Tibial artery (tissue), 4 donors: Measurements from ENCODE around the gene PREB.
"Not testable (repeated sequence)": the region's sequence is repeated elsewhere in the genome, so short reads cannot be mapped to it uniquely, and the experiment has no call there.

Source experiments
- DNase-seq, 2 donors: peaks; one replicate each; pipeline ENCODE4 v3.0.0-alpha.2; 2019
- H3K27ac ChIP-seq, 2 donors: fragments of 200-600 bp; sonication (generic) in 1 of 2; 1 replicate in 1 of 2; 2 replicates in 1 of 2; pipeline ENCODE4 v1.5.1; 2018 to 2019; ENCODE audit warnings: mild to moderate bottlenecking in 1 of 2
- H3K27me3 ChIP-seq, 2 donors: fragments of 200-600 bp; sonication (generic) in 1 of 2; one replicate each; pipeline versions ENCODE4 v1.5.1 to v1.6.0; 2016 to 2019
- H3K36me3 ChIP-seq, 3 donors: fragments of 200-600 bp; sonication (generic) in 2 of 3; one replicate each; pipeline ENCODE4 v1.5.1; 2016 to 2019; ENCODE audit warnings: mild to moderate bottlenecking in 2 of 3
- H3K4me1 ChIP-seq, 4 donors: fragments of 200-600 bp; sonication (generic) in 2 of 4; 1 replicate in 3 of 4; 2 replicates in 1 of 4; pipeline ENCODE4 v1.5.1; 2016 to 2019
- H3K4me3 ChIP-seq, 2 donors: fragments of 200-600 bp; sonication (generic) in 1 of 2; 1 replicate in 1 of 2; 2 replicates in 1 of 2; pipeline ENCODE4 v1.5.1; 2018 to 2019; ENCODE audit warnings: mild to moderate bottlenecking in 2 of 2
- H3K9me3 ChIP-seq, 3 donors: fragments of 200-600 bp; sonication (generic) in 1 of 3; one replicate each; pipeline ENCODE4 v1.5.1; 2016 to 2019
- intact Hi-C: fragments of 100-400 bp; cut with DNase I; formaldehyde crosslinking; loops from one replicate; pipeline ENCODE4 v1.15.0; 2023; ENCODE audit warnings: low total_unique reads
- TF ChIP-seq, protein P1 (sequence below), 2 experiments: fragments of 200-600 bp in 1 of 2; fragments of 450-650 bp in 1 of 2; IDR thresholded peaks; one replicate each; pipeline ENCODE4 v1.5.1; 2017 to 2019; ENCODE audit warnings: antibody characterized with exemption in 2 of 2, mild to moderate bottlenecking in 1 of 2, moderate library complexity in 1 of 2

Gene PREB

DNA sequence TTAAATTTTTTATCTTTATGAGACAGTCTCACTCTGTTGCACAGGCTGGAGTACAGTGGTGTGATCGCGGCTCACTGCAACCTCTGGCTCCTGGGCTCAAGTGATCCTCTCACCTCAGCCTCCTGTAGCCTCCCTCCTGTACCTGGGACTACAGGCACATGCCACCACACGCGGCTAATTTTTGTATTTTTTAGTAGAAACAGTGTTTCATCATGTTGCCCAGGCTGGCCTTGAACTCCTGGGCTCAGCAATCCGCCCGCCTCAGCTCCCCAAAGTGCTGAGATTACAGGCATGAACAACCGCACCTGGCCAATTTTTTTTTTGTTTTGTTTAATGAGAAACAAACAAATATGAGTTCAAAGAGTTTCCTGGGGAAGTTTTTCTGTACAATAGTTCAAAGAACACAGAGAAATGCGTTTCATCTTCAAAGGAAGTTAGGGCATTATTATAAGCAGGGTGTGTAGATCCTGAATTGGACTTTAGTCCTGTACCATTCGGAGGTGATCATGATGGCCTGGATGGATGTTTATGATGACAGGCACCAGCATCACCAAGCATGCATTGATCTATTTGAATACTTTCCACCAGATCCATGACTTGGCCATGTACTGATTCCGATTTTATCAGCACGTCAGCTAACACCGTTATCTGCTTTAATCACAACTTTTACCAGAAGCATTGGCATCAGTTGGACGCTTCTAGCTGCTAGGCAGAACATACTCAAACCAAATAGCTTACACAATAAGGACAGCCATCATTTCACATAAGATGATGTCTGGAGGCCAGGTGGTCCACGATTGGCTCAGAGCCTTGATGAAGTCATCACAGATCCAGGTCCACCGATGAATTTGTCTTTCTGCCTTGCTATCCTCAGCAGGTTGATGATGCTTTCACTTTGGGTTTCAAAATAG is 43.3 kb upstream of the PREB start:
- intact Hi-C loops, result no loop called here
- no peak for DNase-seq

DNA sequence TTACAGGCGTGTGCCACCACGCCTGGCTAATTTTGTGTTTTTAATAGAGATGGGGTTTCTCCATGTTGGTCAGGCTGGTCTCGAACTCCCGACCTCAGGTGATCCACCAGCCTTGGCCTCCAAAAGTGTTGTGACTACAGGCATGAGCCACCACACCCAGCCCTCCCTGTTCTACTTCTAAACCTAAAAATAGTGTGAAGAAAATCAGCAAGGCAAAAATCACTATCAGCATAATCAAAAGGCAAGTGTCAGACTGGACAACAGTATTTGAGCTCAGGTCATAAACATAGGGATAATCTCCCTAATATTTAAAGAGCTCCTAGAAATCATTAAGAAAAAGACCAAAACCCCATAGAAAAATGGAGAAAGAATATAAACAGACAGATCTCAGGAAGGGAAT is 41.3 kb upstream of the PREB start:
- H3K27me3 ChIP-seq, result peaks cover 0 to 17% of the 10 kb centered on the region in 2 donors

More for the DNA sequence above, 43.3 kb upstream of the PREB start:
- H3K4me3 ChIP-seq, result no peak overlapping the region
- no peaks in the 10 kb centered on the region for H3K36me3 ChIP-seq
- peaks cover 0 to 12% (median 0%) of the 10 kb centered on the region in 4 donors for H3K4me1 ChIP-seq
- H3K9me3 ChIP-seq, result no peaks in the 10 kb centered on the region
- no peak overlapping the region for H3K27ac ChIP-seq
- H3K27me3 ChIP-seq, result peaks cover 0 to 17% of the 10 kb centered on the region in 2 donors
- TF ChIP-seq, protein P1, sequence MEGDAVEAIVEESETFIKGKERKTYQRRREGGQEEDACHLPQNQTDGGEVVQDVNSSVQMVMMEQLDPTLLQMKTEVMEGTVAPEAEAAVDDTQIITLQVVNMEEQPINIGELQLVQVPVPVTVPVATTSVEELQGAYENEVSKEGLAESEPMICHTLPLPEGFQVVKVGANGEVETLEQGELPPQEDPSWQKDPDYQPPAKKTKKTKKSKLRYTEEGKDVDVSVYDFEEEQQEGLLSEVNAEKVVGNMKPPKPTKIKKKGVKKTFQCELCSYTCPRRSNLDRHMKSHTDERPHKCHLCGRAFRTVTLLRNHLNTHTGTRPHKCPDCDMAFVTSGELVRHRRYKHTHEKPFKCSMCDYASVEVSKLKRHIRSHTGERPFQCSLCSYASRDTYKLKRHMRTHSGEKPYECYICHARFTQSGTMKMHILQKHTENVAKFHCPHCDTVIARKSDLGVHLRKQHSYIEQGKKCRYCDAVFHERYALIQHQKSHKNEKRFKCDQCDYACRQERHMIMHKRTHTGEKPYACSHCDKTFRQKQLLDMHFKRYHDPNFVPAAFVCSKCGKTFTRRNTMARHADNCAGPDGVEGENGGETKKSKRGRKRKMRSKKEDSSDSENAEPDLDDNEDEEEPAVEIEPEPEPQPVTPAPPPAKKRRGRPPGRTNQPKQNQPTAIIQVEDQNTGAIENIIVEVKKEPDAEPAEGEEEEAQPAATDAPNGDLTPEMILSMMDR (IDR thresholded peaks at IDR 0.05), result no peak

DNA sequence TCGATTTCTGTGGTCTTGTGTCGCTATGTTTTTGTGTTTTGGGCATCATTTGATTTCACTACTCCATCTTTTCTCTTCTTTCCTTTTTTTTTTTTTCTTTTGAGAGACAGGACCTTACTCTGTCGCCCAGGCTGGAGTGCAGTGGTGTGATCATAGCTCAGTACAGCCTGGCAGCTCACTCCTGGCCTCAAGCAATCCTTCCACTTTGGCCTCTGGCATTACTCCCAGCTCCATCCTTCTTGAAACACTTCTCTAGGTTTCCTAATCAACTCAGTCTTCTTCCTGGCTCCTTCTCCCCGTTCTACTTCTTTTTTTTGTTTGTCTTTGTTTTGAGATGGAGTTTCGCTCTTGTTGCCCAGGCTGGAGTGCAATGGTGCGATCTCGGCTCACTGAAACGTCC is 40.9 kb upstream of the PREB start:
- H3K27me3 ChIP-seq, result peaks cover 0 to 17% of the 10 kb centered on the region in 2 donors
- intact Hi-C loops, result no loop called here
- DNase-seq, result peak; percentile 67 to 74
- peaks cover 0 to 9% (median 0%) of the 10 kb centered on the region in 4 donors for H3K4me1 ChIP-seq
- H3K9me3 ChIP-seq, result no peaks in the 10 kb centered on the region
- no peak overlapping the region for H3K27ac ChIP-seq
- no peak overlapping the region for H3K4me3 ChIP-seq
- TF ChIP-seq, protein P1 (IDR thresholded peaks at IDR 0.05), result no peak
- no peaks in the 10 kb centered on the region for H3K36me3 ChIP-seq

More for the DNA sequence above, 41.3 kb upstream of the PREB start:
- H3K27ac ChIP-seq, H3K36me3 ChIP-seq, H3K4me3 ChIP-seq, H3K4me1 ChIP-seq, DNase-seq, intact Hi-C loops, H3K9me3 ChIP-seq: not testable (repeated sequence)

DNA sequence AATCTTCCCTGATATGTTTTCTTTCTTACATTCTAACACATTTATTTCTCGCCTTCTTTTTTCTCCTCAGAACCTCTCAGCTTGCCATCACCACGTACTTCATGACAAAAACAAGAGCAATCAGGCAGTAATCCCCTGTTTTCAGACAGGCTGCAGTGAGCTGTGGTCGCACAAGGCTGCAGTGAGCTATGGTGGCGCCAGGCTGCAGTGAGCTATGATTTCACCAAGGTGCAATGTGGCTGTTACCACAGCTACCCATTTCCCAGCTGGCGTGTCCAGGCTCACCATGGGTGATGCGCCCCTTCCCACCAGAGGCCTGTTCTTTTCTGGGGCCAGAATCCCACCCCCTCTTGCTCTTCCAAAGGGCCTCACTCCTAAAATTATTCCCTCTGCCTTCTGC is 40.2 kb upstream of the PREB start:
- TF ChIP-seq, protein P1 (IDR thresholded peaks at IDR 0.05), result no peak
- H3K36me3 ChIP-seq, result no peaks in the 10 kb centered on the region
- H3K4me1 ChIP-seq, result peaks cover 0 to 7% (median 2%) of the 10 kb centered on the region in 4 donors
- H3K4me3 ChIP-seq, result no peak overlapping the region
- DNase-seq, result no peak
- H3K27ac ChIP-seq, result no peak overlapping the region
- intact Hi-C loops, result no loop called here
- peaks cover 0 to 17% of the 10 kb centered on the region in 2 donors for H3K27me3 ChIP-seq
- H3K9me3 ChIP-seq, result no peaks in the 10 kb centered on the region

DNA sequence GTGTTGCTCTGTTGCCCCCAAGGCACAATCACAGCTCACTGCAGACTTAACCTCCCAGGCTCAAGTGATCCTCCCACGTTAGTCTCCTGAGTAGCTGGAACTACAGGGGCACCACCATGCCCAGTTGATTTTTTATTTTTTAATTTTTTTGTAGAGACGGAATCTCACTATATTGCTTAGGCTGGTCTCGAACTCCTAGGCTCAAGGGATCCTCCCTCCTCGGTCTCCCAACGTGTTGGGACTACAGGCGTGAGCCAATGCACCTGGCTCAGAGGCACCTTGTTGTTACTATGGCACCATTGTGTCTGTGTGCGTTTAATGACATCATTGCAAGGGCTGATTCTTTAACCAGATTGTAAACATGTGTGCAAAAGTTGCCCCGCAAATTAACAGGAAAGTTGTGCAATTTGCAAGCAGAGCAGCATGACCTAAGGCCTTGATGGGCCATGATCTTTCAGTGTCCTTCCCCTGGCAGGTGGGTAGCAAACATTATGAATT is 37.0 kb upstream of the PREB start:
- Histone ChIP-seq H3K4me3 (no peak overlapping the region), H3K27ac (no peak overlapping the region), H3K9me3 (no peaks in the 10 kb centered on the region), H3K4me1 (peaks cover 0 to 7% (median 2%) of the 10 kb centered on the region in 4 donors), H3K27me3 (peaks cover 0 to 12% of the 10 kb centered on the region in 2 donors), H3K36me3 (no peaks in the 10 kb centered on the region)
- no peak for DNase-seq
- TF ChIP-seq, protein P1 (IDR thresholded peaks at IDR 0.05), result no peak
- intact Hi-C loops, result no loop called here
